Measurements from ENCODE around the gene TNNT3. TPM values are rescaled to one million over a fixed set of nuclear protein-coding genes. Genes with fewer than 3 reads are reported as not detected.

Gene TNNT3
- total RNA-seq, 2 experiments from 2014 or later, result 4.7 to 6.2 TPM

DNA sequence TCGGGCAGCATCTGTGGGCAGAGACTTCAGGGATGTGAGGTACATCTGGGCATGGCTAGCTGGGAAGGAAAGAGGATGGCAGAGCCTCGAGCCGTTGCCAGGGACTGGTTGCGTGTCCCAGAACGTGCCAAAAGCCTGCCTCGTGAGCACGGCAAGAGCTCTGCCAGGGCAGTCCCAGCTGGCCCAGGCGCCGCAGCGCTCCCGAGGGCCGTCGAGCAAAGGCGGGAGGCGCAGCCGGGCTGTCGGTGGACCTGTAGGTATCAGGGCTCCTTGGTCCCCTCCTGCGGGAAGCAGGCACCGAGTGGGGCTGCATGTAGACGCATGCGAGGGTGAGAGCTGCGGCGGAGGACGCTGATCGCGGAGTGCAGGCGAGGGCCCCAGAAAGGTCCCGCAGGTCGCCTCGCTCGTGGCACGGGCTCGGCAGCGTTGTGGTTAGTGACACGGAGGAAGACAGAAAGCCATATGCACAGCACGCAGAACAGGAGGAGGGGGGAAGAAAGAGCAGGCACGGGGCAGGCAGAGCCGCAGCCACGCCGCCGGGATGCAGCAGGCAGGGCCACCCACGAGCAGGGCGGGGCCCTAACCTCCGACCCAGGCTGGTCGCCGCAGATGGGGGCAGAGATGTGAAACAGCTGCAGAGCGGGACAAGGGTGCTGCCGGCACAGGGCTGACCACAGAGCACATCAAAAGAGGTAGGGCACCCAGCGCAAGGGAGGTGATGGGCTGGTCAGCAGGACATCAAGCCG lies 48.6 kb upstream of the TNNT3 start:
- intact Hi-C loops (cut with micrococcal nuclease; ENCODE audit: unreplicated experiment), result no loop called here
- Histone ChIP-seq H3K4me1 (ENCODE audit: insufficient read depth, low read length, poor library complexity, severe bottlenecking) (no peaks in the 10 kb centered on the region), H2AFZ (ENCODE audit: low read length) (no peak overlapping the region), H3K4me2 (ENCODE audit: low read length) (no peak overlapping the region), H4K20me1 (ENCODE audit: insufficient read depth, low read length) (no peaks in the 10 kb centered on the region; the same call in 1 of the 2 replicates), H3K27ac (ENCODE audit: low read depth, low read length, poor library complexity, severe bottlenecking) (no peak overlapping the region), H3K36me3 (ENCODE audit: insufficient read depth, low read length) (0 out of 2 replicates have a peak, but pooled peaks cover under 1% of the 10 kb centered on the region), H3K9me3 (ENCODE audit: low read length) (no peaks in the 10 kb centered on the region), H3K79me2 (ENCODE audit: insufficient read depth, low read depth, low read length) (no peaks in the 10 kb centered on the region), H3K9me2 (ENCODE audit: insufficient read depth, low read length) (no peaks in the 10 kb centered on the region), H3K4me3 (ENCODE audit: low read depth, low read length, poor library complexity, severe bottlenecking) (no peak overlapping the region)
- ChIA-PET CTCF (ENCODE audit: unreplicated experiment) (no interaction called here), POLR2A (no interaction called here)
- no peak for TF ChIP-seq EZH2phosphoT487 (IDR thresholded peaks at IDR 0.05; ENCODE audit: borderline replicate concordance, low read depth, low read length)
- TF ChIP-seq, protein P1, sequence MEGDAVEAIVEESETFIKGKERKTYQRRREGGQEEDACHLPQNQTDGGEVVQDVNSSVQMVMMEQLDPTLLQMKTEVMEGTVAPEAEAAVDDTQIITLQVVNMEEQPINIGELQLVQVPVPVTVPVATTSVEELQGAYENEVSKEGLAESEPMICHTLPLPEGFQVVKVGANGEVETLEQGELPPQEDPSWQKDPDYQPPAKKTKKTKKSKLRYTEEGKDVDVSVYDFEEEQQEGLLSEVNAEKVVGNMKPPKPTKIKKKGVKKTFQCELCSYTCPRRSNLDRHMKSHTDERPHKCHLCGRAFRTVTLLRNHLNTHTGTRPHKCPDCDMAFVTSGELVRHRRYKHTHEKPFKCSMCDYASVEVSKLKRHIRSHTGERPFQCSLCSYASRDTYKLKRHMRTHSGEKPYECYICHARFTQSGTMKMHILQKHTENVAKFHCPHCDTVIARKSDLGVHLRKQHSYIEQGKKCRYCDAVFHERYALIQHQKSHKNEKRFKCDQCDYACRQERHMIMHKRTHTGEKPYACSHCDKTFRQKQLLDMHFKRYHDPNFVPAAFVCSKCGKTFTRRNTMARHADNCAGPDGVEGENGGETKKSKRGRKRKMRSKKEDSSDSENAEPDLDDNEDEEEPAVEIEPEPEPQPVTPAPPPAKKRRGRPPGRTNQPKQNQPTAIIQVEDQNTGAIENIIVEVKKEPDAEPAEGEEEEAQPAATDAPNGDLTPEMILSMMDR (conservative IDR thresholded peaks at IDR 0.05; ENCODE audit: low read length), result no peak
- DNase-seq (ENCODE audit: low spot score), result no peak
- BruUV-seq (replicated peaks), result no TSS peak

DNA sequence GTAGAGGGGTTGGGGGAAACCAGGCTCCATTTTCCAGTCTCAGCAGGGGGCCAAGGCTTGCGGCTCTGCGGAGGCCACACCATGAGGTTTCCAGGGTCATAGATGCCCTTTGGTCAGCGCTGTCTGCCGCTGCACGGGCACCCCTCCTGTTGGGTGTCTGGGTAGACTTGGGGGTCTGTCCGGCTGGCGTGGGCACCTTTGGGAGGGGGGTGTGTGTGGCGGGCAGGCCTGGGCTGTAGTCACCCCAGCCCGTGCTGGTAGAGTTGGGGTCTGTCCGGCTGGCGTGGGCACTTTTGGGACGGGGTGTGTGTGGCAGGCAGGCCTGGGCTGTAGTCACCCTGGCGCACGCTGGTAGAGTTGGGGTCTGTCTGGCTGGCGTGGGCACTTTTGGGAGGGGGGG lies 48.0 kb upstream of the TNNT3 start:
- Histone ChIP-seq H3K4me2 (ENCODE audit: low read length) (no peak overlapping the region), H3K4me1 (ENCODE audit: insufficient read depth, low read length, poor library complexity, severe bottlenecking) (no peaks in the 10 kb centered on the region), H3K27ac (ENCODE audit: low read depth, low read length, poor library complexity, severe bottlenecking) (no peak overlapping the region), H3K9me2 (ENCODE audit: insufficient read depth, low read length) (no peaks in the 10 kb centered on the region), H3K9me3 (ENCODE audit: low read length) (no peaks in the 10 kb centered on the region), H4K20me1 (ENCODE audit: insufficient read depth, low read length) (no peaks in the 10 kb centered on the region; the same call in 1 of the 2 replicates), H2AFZ (ENCODE audit: low read length) (no peak overlapping the region), H3K79me2 (ENCODE audit: insufficient read depth, low read depth, low read length) (no peaks in the 10 kb centered on the region), H3K36me3 (ENCODE audit: insufficient read depth, low read length) (no peaks in the 10 kb centered on the region), H3K4me3 (ENCODE audit: low read depth, low read length, poor library complexity, severe bottlenecking) (no peak overlapping the region)
- no peak for TF ChIP-seq EZH2phosphoT487 (IDR thresholded peaks at IDR 0.05; ENCODE audit: borderline replicate concordance, low read depth, low read length)
- POLR2A ChIA-PET, result no interaction called here
- no TSS peak for BruUV-seq (replicated peaks)
- CTCF ChIA-PET (ENCODE audit: unreplicated experiment), result no interaction called here
- DNase-seq (ENCODE audit: low spot score), result no peak
- intact Hi-C loops (cut with micrococcal nuclease; ENCODE audit: unreplicated experiment), result no loop called here

DNA sequence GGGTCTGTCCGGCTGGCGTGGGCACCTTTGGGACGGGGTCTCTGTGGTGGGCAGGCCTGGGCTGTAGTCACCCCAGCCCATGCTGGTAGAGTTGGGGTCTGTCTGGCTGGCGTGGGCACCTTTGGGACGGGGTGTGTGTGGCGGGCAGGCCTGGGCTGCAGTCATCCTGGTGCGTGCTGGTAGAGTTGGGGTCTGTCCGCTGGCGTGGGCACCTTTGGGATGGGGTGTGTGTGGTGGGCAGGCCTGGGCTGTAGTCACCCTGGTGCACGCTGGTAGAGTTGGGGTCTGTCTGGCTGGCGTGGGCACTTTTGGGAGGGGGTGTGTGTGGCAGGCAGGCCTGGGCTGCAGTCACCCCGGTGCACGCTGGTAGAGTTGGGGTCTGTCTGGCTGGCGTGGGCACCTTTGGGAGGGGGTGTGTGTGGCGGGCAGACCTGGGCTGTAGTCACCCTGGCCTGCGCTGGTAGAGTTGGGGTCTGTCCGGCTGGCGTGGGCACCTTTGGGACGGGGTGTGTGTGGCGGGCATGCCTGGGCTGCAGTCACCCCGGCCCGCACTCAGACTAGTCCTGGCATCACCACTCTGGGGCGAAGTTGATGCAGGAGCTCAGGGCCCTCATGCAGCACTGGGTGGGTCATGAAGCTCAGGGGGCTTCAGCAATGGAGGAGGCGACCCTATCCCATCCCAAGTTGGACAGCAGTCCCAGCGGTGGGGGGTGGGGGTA lies 47.1 kb upstream of the TNNT3 start:
- BruUV-seq (replicated peaks), result no TSS peak
- POLR2A ChIA-PET, result no interaction called here
- Histone ChIP-seq H3K4me2 (ENCODE audit: low read length) (no peak overlapping the region), H3K9me2 (ENCODE audit: insufficient read depth, low read length) (no peaks in the 10 kb centered on the region), H2AFZ (ENCODE audit: low read length) (no peak overlapping the region), H4K20me1 (ENCODE audit: insufficient read depth, low read length) (no peaks in the 10 kb centered on the region; the same call in 1 of the 2 replicates), H3K9me3 (ENCODE audit: low read length) (no peaks in the 10 kb centered on the region), H3K27ac (ENCODE audit: low read depth, low read length, poor library complexity, severe bottlenecking) (no peak overlapping the region), H3K36me3 (ENCODE audit: insufficient read depth, low read length) (no peaks in the 10 kb centered on the region), H3K4me1 (ENCODE audit: insufficient read depth, low read length, poor library complexity, severe bottlenecking) (no peaks in the 10 kb centered on the region), H3K4me3 (ENCODE audit: low read depth, low read length, poor library complexity, severe bottlenecking) (no peak overlapping the region), H3K79me2 (ENCODE audit: insufficient read depth, low read depth, low read length) (no peaks in the 10 kb centered on the region)
- CTCF ChIA-PET (ENCODE audit: unreplicated experiment), result no interaction called here
- intact Hi-C loops (cut with micrococcal nuclease; ENCODE audit: unreplicated experiment), result no loop called here
- DNase-seq (ENCODE audit: low spot score), result no peak
- no peak for TF ChIP-seq EZH2phosphoT487 (IDR thresholded peaks at IDR 0.05; ENCODE audit: borderline replicate concordance, low read depth, low read length)
- TF ChIP-seq, protein P1 (conservative IDR thresholded peaks at IDR 0.05; ENCODE audit: low read length), result no peak
